Measurements from ENCODE around the gene METTL9.
"Not testable (repeated sequence)": the region's sequence is repeated elsewhere in the genome, so short reads cannot be mapped to it uniquely, and the experiment has no call there.

DNA sequence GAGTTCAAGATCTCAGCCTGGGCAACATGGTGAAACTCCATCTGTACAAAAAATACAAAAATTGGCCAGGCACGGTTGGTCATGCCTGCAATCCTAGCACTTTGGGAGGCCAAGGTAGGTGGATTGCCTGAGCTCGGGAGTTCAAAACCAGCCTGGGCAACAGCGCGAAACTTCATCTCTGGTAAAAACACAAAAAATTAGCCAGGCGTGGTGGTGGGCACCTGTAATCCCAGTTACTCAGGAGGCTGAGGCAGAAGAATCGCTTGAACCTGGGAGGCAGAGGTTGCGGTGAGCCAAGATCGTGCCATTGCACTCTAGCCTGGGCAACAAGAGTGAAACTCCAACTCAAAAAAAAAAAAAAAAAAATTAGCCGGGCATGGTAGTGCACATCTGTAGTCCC is 25.9 kb upstream of the METTL9 start:
- TF ChIP-seq CTCF (conservative IDR thresholded peaks at IDR 0.05; ENCODE audit: low read depth, low read length); POLR2A (IDR thresholded peaks at IDR 0.05; ENCODE audit: low read depth, low read length); USF2 (IDR thresholded peaks at IDR 0.05; ENCODE audit: low read depth, low read length); MAZ (IDR thresholded peaks at IDR 0.05; ENCODE audit: borderline replicate concordance, low read depth, low read length); BHLHE40 (IDR thresholded peaks at IDR 0.05; ENCODE audit: low read depth, low read length); FOS (IDR thresholded peaks at IDR 0.05; ENCODE audit: low read depth, low read length); RCOR1 (IDR thresholded peaks at IDR 0.05; ENCODE audit: insufficient replicate concordance, low read length); MXI1 (IDR thresholded peaks at IDR 0.05; ENCODE audit: borderline replicate concordance, low read depth, low read length); SMC3 (IDR thresholded peaks at IDR 0.05; ENCODE audit: low read depth, low read length): not testable (repeated sequence)
